ENCODE results near the gene DNMT1.

Gene DNMT1

DNA sequence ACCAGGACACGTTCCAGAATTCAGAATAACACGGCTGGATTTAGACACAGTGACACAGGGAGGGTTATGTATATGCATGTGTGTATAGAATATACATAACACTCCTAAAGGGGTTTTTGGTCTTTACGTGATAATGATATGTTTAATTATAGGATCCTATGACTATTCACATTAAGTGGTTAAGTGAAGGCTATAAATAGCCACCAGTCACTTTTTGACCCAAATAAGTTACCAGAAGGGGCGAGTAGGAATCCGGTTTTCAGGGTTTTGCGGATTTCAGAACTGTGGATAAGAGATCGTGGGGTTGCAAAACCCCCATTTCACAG lies 99.2 kb downstream of the DNMT1 start:
- H3F3A ChIP-seq (ENCODE audit: insufficient read depth, low read length), result peaks cover 4% of the 10 kb centered on the region; the same call in 1 of the 2 replicates
- H3K4me1 ChIP-seq (ENCODE audit: low read length), result peaks cover 10% of the 10 kb centered on the region
- peak overlapping the region; percentile 85 for H2AFZ ChIP-seq (ENCODE audit: low read length)
- no peaks in the 10 kb centered on the region for H3K36me3 ChIP-seq (replicated peaks; ENCODE audit: insufficient read depth, low read length)
- H3K4me2 ChIP-seq (ENCODE audit: low read depth, low read length), result peak overlapping the region; percentile 67
- H3K4me3 ChIP-seq (ENCODE audit: low read length), result peak overlapping the region; percentile 34
- no peaks in the 10 kb centered on the region for H3K79me2 ChIP-seq (ENCODE audit: low read length)
- H3K27me3 ChIP-seq (replicated peaks; ENCODE audit: insufficient read depth, low read length), result 0 out of 2 replicates have a peak, but pooled peaks cover 3% of the 10 kb centered on the region
- H3K9ac ChIP-seq (ENCODE audit: low read length), result no peak overlapping the region
- no peak overlapping the region for H3K27ac ChIP-seq (ENCODE audit: low read length)
- TF ChIP-seq EZH2 (optimal IDR thresholded peaks at IDR 0.05; ENCODE audit: low read depth, low read length) (no peak), EZH2phosphoT487 (IDR thresholded peaks at IDR 0.05; ENCODE audit: low read length) (no peak)
- TF ChIP-seq, protein P1, sequence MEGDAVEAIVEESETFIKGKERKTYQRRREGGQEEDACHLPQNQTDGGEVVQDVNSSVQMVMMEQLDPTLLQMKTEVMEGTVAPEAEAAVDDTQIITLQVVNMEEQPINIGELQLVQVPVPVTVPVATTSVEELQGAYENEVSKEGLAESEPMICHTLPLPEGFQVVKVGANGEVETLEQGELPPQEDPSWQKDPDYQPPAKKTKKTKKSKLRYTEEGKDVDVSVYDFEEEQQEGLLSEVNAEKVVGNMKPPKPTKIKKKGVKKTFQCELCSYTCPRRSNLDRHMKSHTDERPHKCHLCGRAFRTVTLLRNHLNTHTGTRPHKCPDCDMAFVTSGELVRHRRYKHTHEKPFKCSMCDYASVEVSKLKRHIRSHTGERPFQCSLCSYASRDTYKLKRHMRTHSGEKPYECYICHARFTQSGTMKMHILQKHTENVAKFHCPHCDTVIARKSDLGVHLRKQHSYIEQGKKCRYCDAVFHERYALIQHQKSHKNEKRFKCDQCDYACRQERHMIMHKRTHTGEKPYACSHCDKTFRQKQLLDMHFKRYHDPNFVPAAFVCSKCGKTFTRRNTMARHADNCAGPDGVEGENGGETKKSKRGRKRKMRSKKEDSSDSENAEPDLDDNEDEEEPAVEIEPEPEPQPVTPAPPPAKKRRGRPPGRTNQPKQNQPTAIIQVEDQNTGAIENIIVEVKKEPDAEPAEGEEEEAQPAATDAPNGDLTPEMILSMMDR (IDR thresholded peaks at IDR 0.05; ENCODE audit: low read length), result no peak
- no peak for DNase-seq
- H3K9me2 ChIP-seq (replicated peaks; ENCODE audit: insufficient read depth, low read length), result no peaks in the 10 kb centered on the region
- no peaks in the 10 kb centered on the region for H3K9me3 ChIP-seq (replicated peaks; ENCODE audit: insufficient read depth, low read length)
- no peaks in the 10 kb centered on the region for H4K20me1 ChIP-seq (ENCODE audit: insufficient read depth, low read length)

DNA sequence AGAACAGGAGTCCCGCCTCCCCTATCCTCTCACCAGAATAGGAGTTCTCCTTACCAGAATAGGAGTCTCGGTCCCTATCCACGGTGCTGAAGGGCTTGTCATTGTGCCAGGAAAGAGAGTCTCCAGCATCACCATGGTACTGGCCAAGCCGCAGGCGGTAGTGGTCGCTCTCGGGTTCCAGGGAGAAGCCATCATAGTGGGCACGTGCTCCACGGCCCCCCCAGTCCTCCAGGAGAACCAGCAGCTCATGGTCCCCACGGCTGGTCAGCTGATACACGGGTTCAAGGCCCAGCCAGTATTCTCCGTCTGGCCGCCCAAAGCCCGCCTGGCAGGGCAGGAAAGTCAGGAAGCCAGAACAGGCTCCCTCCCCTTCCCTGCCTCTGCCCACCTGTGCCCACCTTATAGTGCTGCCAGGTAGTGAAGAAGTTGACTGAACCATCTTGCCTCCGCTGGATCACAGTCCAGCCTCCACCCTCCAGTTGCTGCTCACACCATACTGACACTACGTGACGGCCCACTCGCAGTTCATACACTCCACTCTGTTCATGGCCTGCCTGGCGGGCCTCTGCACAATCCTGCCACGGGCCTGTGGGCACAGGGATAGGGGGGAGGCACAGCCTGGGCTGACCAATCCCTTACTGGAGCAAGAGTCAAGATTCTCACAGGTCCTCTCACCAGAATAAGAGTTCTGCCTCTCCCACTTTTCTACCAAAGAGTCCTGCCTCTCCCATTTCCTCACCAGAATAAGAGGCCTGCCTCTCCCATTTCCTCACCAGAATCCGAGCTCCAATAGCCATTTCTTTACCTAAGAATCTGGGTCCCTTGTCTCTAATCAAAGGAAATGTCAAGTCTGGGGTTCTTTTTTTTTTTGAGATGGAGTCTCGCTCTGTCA lies 101.2 kb downstream of the DNMT1 start:
- Histone ChIP-seq H3K27ac (ENCODE audit: low read length) (no peak overlapping the region), H3K9me2 (replicated peaks; ENCODE audit: insufficient read depth, low read length) (no peaks in the 10 kb centered on the region), H3K9me3 (replicated peaks; ENCODE audit: insufficient read depth, low read length) (no peaks in the 10 kb centered on the region), H3F3A (ENCODE audit: insufficient read depth, low read length) (peaks cover 4% of the 10 kb centered on the region; the same call in 1 of the 2 replicates), H3K4me3 (ENCODE audit: low read length) (no peak overlapping the region), H3K4me1 (ENCODE audit: low read length) (peaks cover 10% of the 10 kb centered on the region), H2AFZ (ENCODE audit: low read length) (no peak overlapping the region), H4K20me1 (ENCODE audit: insufficient read depth, low read length) (no peaks in the 10 kb centered on the region), H3K4me2 (ENCODE audit: low read depth, low read length) (no peak overlapping the region), H3K79me2 (ENCODE audit: low read length) (no peaks in the 10 kb centered on the region), H3K36me3 (replicated peaks; ENCODE audit: insufficient read depth, low read length) (no peaks in the 10 kb centered on the region), H3K9ac (ENCODE audit: low read length) (no peak overlapping the region), H3K27me3 (replicated peaks; ENCODE audit: insufficient read depth, low read length) (no peaks in the 10 kb centered on the region)
- DNase-seq, result no peak
- TF ChIP-seq, protein P1 (IDR thresholded peaks at IDR 0.05; ENCODE audit: low read length), result no peak
- TF ChIP-seq EZH2phosphoT487 (IDR thresholded peaks at IDR 0.05; ENCODE audit: low read length) (no peak), EZH2 (optimal IDR thresholded peaks at IDR 0.05; ENCODE audit: low read depth, low read length) (no peak)

DNA sequence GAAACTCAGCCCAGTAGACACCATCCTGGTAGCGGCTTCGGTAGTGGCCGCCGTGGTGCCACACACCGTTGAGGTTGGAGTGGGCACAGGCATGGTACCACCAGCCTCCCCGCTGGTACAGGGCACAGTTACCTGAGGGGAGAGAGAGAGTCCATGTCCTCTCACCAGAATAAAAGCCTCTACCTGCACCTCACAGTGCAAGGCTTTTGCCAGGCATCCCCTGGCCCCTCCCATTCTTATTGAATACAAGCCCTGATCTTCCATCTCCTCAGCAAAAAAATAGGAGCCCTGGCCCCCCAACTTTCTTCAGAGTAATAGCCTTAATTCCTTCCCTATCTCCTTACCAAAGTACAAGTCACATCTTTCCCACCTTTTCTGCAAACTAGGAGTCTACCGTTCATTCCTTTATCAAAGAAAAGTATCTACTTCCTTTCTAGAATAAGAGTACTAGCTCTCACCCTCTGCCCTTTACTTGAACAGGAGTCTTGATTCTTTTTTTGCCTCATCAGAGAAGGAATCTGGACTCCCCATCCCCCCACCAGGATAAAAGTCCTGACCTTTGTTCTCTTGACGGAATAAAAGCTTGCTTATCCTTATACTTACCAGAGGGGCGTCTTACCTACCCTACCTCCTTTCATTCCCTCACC lies 102.0 kb downstream of the DNMT1 start:
- Histone ChIP-seq H2AFZ (ENCODE audit: low read length) (no peak overlapping the region), H3K27ac (ENCODE audit: low read length) (no peak overlapping the region), H3K9ac (ENCODE audit: low read length) (no peak overlapping the region), H4K20me1 (ENCODE audit: insufficient read depth, low read length) (no peaks in the 10 kb centered on the region), H3K4me1 (ENCODE audit: low read length) (peaks cover 10% of the 10 kb centered on the region), H3K9me3 (replicated peaks; ENCODE audit: insufficient read depth, low read length) (no peaks in the 10 kb centered on the region), H3K79me2 (ENCODE audit: low read length) (no peaks in the 10 kb centered on the region), H3F3A (ENCODE audit: insufficient read depth, low read length) (peaks cover 4% of the 10 kb centered on the region; the same call in 1 of the 2 replicates), H3K36me3 (replicated peaks; ENCODE audit: insufficient read depth, low read length) (no peaks in the 10 kb centered on the region), H3K4me2 (ENCODE audit: low read depth, low read length) (no peak overlapping the region), H3K27me3 (replicated peaks; ENCODE audit: insufficient read depth, low read length) (no peaks in the 10 kb centered on the region), H3K4me3 (ENCODE audit: low read length) (no peak overlapping the region), H3K9me2 (replicated peaks; ENCODE audit: insufficient read depth, low read length) (no peaks in the 10 kb centered on the region)
- TF ChIP-seq, protein P1 (IDR thresholded peaks at IDR 0.05; ENCODE audit: low read length), result no peak
- DNase-seq, result no peak

Data from MM.1S (cell line).